Aorta (tissue), 5 donors: ENCODE results near the gene PEA15. TPM values are rescaled to one million over a fixed set of nuclear protein-coding genes. Genes with fewer than 3 reads are reported as not detected.

ENCODE experiments used
- ATAC-seq: fragments of 200-7000 bp; cut with Tn5 transposase; one replicate; pipeline ENCODE4 v1.9.1; 2022; ENCODE audit warnings: moderate library complexity; ENCODE audit not compliant: low FRiP score
- DNase-seq, 2 donors: peaks; one replicate each; pipeline ENCODE4 v3.0.0-alpha.2; 2020
- H3K27ac ChIP-seq, 2 donors: one replicate each; pipeline ENCODE4 v1.5.1; 2013; ENCODE audit warnings: low read length in 2 of 2, mild to moderate bottlenecking in 2 of 2, moderate library complexity in 2 of 2, control low read depth in 1 of 2, inconsistent platforms in 1 of 2, low read depth in 1 of 2
- H3K27me3 ChIP-seq, 2 donors: one replicate each; pipeline ENCODE4 v1.6.1; 2013; ENCODE audit warnings: control low read depth in 1 of 2, low read length in 1 of 2, mild to moderate bottlenecking in 1 of 2, moderate library complexity in 1 of 2; ENCODE audit not compliant: insufficient read depth in 2 of 2, control insufficient read depth in 1 of 2
- H3K36me3 ChIP-seq, 2 donors: one replicate each; pipeline ENCODE4 v1.6.1; 2013; ENCODE audit warnings: control low read depth in 1 of 2, low read length in 1 of 2, mild to moderate bottlenecking in 1 of 2; ENCODE audit not compliant: insufficient read depth in 2 of 2, control insufficient read depth in 1 of 2
- H3K4me1 ChIP-seq, 2 donors: one replicate each; pipeline ENCODE4 v1.6.1; 2013; ENCODE audit warnings: low read length in 2 of 2, control low read depth in 1 of 2, mild to moderate bottlenecking in 1 of 2, moderate library complexity in 1 of 2; ENCODE audit not compliant: insufficient read depth in 2 of 2, control insufficient read depth in 1 of 2
- H3K4me3 ChIP-seq, 2 donors: one replicate each; pipeline ENCODE4 v1.5.1; 2013; ENCODE audit warnings: low read length in 2 of 2, control low read depth in 1 of 2, mild to moderate bottlenecking in 1 of 2
- H3K9me3 ChIP-seq: one replicate; pipeline ENCODE4 v1.6.1; 2013; ENCODE audit warnings: mild to moderate bottlenecking, low read length; ENCODE audit not compliant: control insufficient read depth
- WGBS, 2 donors: extraction: QIAGEN DNeasy Blood & Tissue Kit; methylation state at CpG; one replicate each; pipeline ENCODE4 v1.1.7; 2013; 5-methylcytosine and 5-hydroxymethylcytosine counted together
- intact Hi-C, 2 donors: fragments of 100-400 bp; cut with DNase I; formaldehyde crosslinking; loops; one replicate each; pipeline versions ENCODE4 v1.14.2 to v1.15.0; 2022
- polyA plus RNA-seq, 2 donors: library from polyadenylated mRNA; stranded (reverse); fragments of 200-250 nt; gene quantifications; one replicate each; pipeline ENCODE4 v1.2.3, GENCODE V29; 2013
- total RNA-seq, 2 donors: library from RNA; stranded (reverse); fragmentation: NEBNext Ultra II Directional; extraction: Animal tissue kit (Norgen Biotek cat#: 25700); gene quantifications; one replicate each; pipeline ENCODE4 v1.2.1, GENCODE V29; 2021
- donor health status: healthy with polysubstance abuse.
- donor health status: Bipolar disorder and iron deficiency.
- donor health status: DM: no; HTN: no; CAD: no.
- donor health status: DM: no; HTN: no; CAD: no.
- donor health status: DM: yes; HTN: yes; CAD: no.

Gene PEA15
- total and polyA plus RNA-seq, 4 donors, result 258 to 350 (median 305) TPM

DNA sequence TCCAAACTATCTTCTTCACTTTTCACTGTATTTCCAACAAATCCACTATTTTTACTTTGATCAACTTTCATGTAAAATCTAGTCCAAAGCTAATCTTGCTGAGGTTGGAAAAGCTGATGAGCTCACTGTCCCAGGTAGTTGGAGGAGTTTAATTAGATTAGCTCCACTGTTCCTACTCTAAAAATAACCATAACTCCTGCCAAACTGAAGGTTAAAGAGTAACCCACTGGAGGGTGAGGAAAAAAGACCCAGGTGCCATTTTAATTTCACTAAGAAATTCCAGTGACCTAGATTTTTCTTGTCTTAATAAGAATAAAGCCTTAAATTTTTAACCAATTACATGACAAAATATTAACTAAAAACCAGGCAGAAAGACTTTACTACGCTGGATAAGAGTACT lies 41.9 kb downstream of the PEA15 start:
- no peaks in the 10 kb centered on the region for H3K9me3 ChIP-seq
- intact Hi-C loops, result loop anchor here in 1 of 2 donors (5.0 kb wide), 1 partner anchor 35 kb away; no protein-coding TSS in a partner anchor
- H3K36me3 ChIP-seq, result no peaks in the 10 kb centered on the region
- H3K27me3 ChIP-seq, result no peaks in the 10 kb centered on the region
- DNase-seq (no peak), ATAC-seq (no peak)
- H3K27ac ChIP-seq, result no peak overlapping the region
- H3K4me3 ChIP-seq, result no peak overlapping the region
- H3K4me1 ChIP-seq, result peaks cover 0 to 3% of the 10 kb centered on the region in 2 donors
- 97% methylated on average over 1 of the region's 1 CpG for WGBS, 2 donors

DNA sequence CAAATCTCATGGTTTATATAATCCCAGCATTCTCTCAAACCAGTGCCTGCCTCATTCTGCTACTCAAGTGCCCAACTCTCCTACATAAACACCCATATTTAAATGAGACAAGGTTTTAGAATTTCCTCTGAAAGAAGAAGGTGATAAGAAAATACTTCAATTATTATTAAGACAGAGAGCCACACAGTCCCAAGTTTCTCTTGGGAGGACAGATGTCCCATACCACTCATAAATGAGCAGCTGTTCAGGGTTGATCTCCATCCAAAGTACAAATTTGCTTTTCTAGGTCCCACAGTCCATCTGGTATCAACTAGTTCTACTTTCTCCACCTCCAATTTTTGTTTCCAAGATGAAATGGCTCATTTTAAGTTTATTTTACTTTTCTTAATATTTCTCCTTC lies 45.8 kb downstream of the PEA15 start:
- no peak for ATAC-seq
- intact Hi-C loops, result loop anchor here (1.0 to 5.0 kb wide), 3 partner anchors 59 to 151 kb away; partner anchors contain the start of gene CASQ1 (in 1 of the 2)

DNA sequence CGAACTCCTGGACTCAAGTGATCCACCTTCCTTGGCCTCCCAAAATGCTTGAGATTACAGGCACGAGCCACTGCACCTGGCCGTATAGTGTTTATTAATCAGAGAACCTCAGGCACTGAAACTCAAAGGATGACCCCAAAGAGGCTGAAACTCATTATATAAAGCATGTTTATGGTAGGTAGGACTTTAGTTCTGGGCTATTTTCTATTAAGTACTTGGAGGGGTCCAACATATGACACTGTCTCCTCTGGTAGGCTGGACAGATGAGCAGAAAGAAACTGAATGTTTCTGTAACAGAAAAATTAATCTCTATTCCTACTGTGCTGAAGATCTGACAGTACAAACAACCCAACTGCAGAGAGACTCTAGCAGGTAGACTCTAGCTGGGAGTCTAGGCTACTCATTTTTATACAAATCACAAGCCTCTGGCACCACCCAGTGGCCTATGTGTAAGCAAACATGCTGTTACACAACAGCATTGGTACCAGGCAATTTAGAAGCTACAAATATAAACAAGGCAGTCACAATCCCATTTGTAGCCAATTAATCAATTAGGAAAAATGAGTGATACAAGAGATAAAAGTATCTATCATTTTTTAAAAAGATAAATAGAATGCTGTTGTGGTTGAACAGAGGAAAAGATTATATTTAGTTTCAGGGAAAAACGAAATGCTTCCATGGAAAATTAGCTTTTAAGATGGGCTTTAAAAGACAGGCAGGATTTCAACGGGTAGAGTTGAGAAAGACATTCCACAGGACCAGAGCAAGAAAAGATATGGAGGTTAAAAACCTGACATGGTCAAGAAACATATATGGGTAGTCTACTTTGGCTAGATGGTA lies 46.7 kb downstream of the PEA15 start:
- H3K4me1 ChIP-seq, result no peaks in the 10 kb centered on the region

More for the DNA sequence above, 45.8 kb downstream of the PEA15 start:
- Histone ChIP-seq H3K27ac (no peak overlapping the region), H3K4me3 (no peak overlapping the region), H3K27me3 (no peaks in the 10 kb centered on the region), H3K9me3 (no peaks in the 10 kb centered on the region), H3K36me3 (peaks cover 0 to 2% of the 10 kb centered on the region in 2 donors), H3K4me1 (peaks cover 0 to 2% of the 10 kb centered on the region in 2 donors)
- no peak for DNase-seq

DNA sequence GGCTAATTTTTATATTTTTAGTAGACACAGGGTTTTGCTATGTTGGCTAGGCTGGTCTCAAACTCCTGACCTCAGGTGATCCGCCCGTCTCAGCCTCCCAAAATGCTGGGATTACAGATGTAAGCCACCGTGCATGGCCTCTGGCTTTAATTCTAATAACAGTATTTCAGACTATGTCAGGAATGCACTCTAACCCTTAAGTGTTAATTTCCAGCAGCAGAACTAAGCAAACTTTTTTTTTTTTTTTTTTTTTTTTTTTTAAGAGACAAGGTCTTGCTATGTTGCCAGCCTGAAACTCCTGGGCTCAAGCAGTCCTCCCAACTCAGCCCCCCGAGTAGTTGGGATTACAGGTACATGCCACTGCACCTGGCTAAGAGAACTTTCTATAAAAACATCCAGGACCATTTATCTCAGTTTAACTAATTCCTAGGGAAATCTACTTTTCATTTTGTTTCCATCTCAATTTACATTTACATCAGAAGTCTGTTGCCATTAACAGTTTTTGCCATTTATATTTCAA lies 50.7 kb downstream of the PEA15 start:
- H3K36me3 ChIP-seq, result peaks cover 0 to 2% of the 10 kb centered on the region in 2 donors
- DNase-seq (no peak), ATAC-seq (no peak)
- no peaks in the 10 kb centered on the region for H3K9me3 ChIP-seq
- H3K4me1 ChIP-seq, result peaks cover 0 to 4% of the 10 kb centered on the region in 2 donors
- no peak overlapping the region for H3K27ac ChIP-seq
- 64 to 65% methylated on average over 4 of the region's 4 CpGs for WGBS, 2 donors
- no peaks in the 10 kb centered on the region for H3K27me3 ChIP-seq
- no peak overlapping the region for H3K4me3 ChIP-seq
- intact Hi-C loops, result no loop called here

More for the DNA sequence above, 46.7 kb downstream of the PEA15 start:
- peaks cover 0 to 2% of the 10 kb centered on the region in 2 donors for H3K36me3 ChIP-seq
- H3K9me3 ChIP-seq, result no peaks in the 10 kb centered on the region
- ATAC-seq, result peak; percentile 91
- H3K27me3 ChIP-seq, result no peaks in the 10 kb centered on the region
- H3K27ac ChIP-seq, result no peak overlapping the region
- WGBS, 2 donors, result 68 to 69% methylated on average over 5 of the region's 5 CpGs
- intact Hi-C loops, result loop anchor here (1.0 to 5.0 kb wide), 4 partner anchors 59 to 152 kb away; partner anchors contain the start of gene CASQ1 (in 1 of the 2)
- no peak overlapping the region for H3K4me3 ChIP-seq
- DNase-seq, result peak in 1 of 2 donors; percentile 68

DNA sequence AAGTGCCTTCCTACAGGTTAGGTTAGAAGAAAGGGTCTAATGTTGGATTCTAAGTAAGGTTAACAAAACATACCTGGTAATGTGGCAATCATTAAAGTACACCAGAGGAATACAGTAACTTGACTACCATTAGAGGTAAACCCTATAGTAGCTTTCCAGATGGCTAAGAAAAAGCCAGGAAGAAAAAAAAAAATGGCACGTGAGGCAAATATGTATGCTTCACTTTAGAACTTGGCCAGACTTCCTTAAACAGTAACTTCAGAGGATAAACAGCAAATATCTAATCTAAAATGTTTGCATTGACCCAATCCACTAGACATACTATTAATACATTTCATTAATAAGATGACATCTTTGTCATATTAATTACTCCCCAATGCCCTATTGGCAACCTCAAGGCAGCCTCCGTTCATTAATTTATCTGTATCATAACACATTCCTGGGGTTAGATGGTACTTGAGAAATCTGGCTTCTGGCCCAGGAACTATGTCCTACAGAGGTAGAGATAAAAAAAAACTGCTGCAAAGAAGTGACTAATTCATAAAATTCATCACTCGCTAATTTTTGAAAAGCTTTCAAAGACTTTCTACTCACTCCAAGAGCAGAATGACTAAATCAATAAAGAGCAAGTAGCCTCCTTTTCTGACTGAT lies 51.3 kb downstream of the PEA15 start:
- no peak overlapping the region for H3K27ac ChIP-seq
- WGBS, 2 donors, result 28 to 34% methylated on average over 3 of the region's 3 CpGs
- H3K4me1 ChIP-seq, result peaks cover 0 to 7% of the 10 kb centered on the region in 2 donors

DNA sequence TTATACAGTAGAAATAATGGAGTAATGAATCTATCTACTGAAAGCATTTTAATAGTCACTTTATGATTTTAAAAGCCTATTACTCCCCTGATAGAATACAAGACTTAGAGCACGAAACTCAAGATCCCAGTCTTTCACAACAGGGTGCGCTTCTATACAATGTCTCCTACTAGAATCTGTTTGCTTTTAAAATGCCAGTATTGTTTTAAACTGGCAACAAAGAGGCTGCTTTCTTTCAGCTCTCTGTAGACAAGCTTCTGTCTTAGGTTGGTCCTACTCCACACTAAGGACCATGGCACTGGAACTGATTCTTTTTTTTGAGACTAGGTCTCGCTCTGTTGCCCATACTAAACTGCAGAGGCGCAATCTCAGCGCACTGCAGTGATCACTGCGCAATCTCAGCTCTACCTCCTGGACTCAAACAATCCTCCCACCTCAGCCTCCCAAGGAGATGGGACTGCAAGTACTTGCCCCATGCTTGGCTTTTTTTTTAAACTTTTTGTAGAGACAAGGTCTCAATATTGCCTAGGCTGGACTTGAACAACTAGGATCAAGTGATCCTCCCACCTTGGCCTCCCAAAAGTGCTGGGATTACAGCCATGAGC lies 52.3 kb downstream of the PEA15 start:
- Histone ChIP-seq H3K4me3 (no peak overlapping the region), H3K27ac (no peak overlapping the region), H3K4me1 (peaks cover 0 to 7% of the 10 kb centered on the region in 2 donors), H3K9me3 (no peaks in the 10 kb centered on the region), H3K36me3 (peaks cover 0 to 2% of the 10 kb centered on the region in 2 donors), H3K27me3 (no peaks in the 10 kb centered on the region)
- intact Hi-C loops, result no loop called here
- 95 to 96% methylated on average over 6 of the region's 6 CpGs for WGBS, 2 donors
- no peak for DNase-seq
- ATAC-seq, result no peak

More for the DNA sequence above, 51.3 kb downstream of the PEA15 start:
- Histone ChIP-seq H3K27me3 (no peaks in the 10 kb centered on the region), H3K36me3 (peaks cover 0 to 2% of the 10 kb centered on the region in 2 donors), H3K4me3 (no peak overlapping the region), H3K9me3 (no peaks in the 10 kb centered on the region)
- no peak for DNase-seq
- intact Hi-C loops, result no loop called here
- ATAC-seq, result no peak

DNA sequence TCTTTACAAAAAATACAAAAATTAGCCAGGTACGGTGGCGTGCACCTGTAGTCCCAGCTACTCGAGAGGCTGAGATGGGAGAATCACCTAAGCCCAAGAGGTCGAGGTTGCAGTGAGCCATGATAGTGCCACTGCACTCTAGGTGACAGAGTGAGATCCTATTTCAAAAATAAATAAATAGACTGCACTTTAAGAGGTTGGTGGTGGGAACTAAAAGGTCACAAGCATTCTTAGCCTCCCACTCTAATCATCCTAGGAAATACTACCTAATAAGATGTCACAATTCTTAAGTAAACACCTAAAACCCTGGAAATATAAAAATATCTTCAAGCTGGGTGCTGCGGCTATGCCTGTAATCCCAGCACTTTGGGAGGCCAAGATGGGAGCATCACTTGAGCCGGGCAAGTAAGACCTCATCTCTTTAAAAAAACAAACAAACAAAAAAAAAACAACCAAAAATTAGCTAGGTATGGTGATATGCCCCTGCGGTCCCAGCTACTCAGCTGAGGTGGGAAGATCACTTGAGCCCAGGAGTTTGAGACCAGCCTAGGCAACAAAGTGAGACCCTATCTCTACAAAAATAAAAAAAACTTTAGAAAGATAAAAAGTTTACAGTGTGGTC lies 53.1 kb downstream of the PEA15 start:
- Histone ChIP-seq H3K27me3 (no peaks in the 10 kb centered on the region), H3K4me1 (peaks cover 0 to 7% of the 10 kb centered on the region in 2 donors), H3K27ac (no peak overlapping the region), H3K9me3 (no peaks in the 10 kb centered on the region), H3K4me3 (no peak overlapping the region), H3K36me3 (peaks cover 0 to 2% of the 10 kb centered on the region in 2 donors)
- 82 to 89% methylated on average over 7 of the region's 7 CpGs for WGBS, 2 donors
- intact Hi-C loops, result no loop called here
- ATAC-seq (no peak), DNase-seq (no peak)
